Activated CD8-positive, alpha-beta memory T cell treated with anti-CD3 and anti-CD28 coated beads for 36 hours (primary cell): Measurements from ENCODE around the gene MRPL50. TPM values are rescaled to one million over a fixed set of nuclear protein-coding genes. Genes with fewer than 3 reads are reported as not detected.
"Not testable (repeated sequence)": the region's sequence is repeated elsewhere in the genome, so short reads cannot be mapped to it uniquely, and the experiment has no call there.

Experiments
- CTCF ChIA-PET: fragments of 350-600 bp; sonication (Branson Sonifier 250); formaldehyde crosslinking; loops from one replicate; lab custom pipeline; 2021; ENCODE audit warnings: antibody characterized with exemption; lab: Charles Lee
- POLR2A ChIA-PET: fragments of 350-600 bp; sonication (Branson Sonifier 250); formaldehyde crosslinking; loops from one replicate; lab custom pipeline; 2021; ENCODE audit warnings: antibody characterized with exemption; lab: Charles Lee
- total RNA-seq, 2 experiments: library from RNA; stranded (reverse); gene quantifications; one replicate each; pipeline ENCODE4 v1.2.3, GENCODE V29; 2021

Gene MRPL50
- total RNA-seq, 2 experiments from 2014 or later = 16.7 to 17.4 TPM

DNA sequence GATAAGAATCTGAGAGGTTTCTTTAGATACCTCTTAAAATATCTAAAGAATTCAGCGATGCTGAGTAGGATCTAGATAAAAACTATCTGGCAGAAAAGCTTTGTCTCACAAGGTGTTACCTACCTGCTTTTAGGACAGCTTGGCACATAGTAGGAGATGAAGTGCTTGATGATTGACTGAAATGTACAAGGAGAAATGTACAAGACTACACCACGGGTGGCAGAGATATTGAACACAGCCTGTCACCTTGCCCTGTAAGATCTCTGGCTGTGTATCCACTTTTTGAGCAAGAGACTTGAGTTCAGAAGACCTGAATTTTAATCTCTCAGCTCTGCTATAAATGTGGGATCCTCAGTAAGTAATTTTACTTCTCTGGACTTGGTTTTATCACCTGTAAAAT is 21.4 kb upstream of the MRPL50 start:
- POLR2A ChIA-PET = no interaction called here
- CTCF ChIA-PET = no interaction called here

DNA sequence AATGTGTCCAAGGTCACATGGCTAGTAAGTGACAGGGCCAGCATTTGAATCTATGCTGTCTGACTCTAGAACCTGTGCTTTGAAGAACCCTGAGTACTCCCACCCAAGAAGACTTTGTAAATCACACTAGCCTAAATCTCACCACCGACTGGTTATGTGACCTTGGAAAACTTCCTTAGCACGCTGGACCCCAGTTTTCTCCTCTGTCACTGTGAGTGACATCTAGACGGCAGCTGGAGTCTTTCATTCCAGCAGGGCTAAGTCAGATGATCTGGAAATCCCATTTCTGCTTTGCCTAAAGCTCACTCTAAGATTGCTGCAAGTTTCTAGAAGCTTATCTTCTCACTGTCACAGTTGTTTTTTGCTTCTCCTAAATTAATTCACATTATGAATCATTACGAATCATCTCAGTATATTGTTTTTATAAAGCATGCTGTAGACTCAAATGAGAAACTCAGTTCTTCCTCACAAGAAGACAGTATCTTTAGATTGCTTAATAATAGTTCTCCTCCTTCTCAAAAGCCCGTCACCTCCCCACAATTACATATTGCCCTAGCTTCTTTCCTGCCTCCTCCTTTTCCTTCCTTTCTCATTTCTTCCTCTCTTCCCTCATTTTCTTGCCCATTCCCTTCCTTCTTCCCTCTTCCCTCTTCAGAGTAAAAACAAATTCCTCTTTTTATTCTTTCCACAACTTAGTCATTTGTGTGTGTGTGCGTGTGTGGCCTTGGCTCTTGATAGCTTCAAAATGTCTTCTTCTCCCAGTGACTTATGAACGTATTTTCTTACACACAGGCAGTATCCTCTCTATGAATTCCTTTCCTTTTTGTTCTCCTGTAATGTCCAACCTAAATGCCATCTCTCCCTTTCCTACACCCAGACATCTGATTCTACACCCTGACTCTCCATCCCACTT is 20.4 kb upstream of the MRPL50 start:
- CTCF ChIA-PET = no interaction called here
- POLR2A ChIA-PET = no interaction called here

DNA sequence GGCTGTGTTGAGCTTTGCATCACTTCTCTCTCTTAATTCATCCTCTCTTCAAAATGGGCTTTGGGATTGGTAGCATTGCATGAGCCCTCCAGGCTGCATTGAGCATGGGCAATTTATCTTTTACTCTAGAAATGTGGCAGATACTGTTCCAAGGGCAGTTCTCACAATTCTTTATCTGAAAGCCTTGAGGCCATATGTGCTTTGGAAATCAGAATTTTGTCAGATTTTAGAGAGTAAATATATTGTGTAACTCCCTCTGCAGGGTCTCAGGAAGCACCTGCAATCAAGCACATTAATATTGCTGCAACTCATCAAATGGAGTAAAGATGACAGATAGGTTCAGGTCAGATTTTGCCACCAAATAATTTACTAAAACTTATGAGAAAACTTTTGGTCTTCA is 19.6 kb upstream of the MRPL50 start:
- ChIA-PET CTCF (no interaction called here), POLR2A (no interaction called here)

DNA sequence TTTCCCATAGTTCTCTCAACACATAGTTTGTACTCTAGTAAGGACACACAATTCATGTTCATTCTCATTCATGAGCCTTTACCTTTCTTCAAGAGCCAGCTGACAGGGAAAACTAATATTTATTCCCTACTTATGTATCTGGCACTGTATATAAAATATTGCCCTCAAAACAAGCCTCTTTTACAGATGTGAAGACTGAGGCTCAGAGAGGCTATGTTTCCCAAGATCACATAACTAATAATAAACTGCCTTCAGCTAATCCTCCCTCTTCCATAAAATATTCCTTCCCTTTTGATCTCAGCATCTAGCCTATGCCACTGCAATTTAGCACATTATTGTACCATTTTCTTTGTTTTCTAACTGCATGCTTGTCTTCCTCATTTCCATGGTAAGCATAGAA is 19.0 kb upstream of the MRPL50 start:
- ChIA-PET CTCF (no interaction called here), POLR2A (no interaction called here)

DNA sequence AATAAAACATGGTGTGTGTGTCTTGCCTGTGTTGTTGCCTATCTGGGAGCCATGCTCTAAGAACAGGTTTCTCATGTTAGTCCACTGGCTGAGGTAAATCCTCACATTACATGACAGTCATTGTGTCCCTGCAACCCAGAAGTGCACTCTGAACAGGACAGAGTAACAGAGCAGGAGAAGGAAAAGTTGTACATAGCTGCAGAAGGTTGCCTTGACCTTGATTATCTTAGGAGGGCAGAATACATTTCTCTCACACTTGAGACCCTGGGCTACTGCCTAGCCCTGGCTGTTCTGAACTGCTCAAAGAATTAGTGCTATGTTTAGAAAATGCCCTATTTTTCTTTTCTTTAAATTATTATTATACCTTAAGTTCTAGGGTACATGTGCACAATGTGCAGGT is 17.2 kb upstream of the MRPL50 start:
- ChIA-PET POLR2A (no interaction called here), CTCF (no interaction called here)

DNA sequence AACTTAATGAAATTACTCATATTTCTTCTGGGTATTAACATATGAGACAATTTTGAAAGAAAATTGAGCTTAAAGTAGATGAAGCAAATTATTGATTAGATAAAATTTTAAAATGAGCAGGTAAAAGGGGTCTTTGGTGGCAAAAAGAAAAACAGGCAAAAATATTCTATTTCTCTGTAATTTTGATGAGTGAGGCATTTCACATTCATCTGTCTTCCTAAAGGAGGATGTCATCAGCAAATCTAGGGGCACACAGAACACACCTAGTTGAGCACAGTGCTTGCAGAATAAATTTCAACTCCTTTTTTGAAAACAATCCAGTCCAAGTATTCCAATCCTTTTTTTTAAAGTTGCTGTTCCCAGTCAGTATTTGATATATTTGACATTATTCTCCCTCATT is 16.4 kb upstream of the MRPL50 start:
- POLR2A ChIA-PET = no interaction called here
- CTCF ChIA-PET = no interaction called here

DNA sequence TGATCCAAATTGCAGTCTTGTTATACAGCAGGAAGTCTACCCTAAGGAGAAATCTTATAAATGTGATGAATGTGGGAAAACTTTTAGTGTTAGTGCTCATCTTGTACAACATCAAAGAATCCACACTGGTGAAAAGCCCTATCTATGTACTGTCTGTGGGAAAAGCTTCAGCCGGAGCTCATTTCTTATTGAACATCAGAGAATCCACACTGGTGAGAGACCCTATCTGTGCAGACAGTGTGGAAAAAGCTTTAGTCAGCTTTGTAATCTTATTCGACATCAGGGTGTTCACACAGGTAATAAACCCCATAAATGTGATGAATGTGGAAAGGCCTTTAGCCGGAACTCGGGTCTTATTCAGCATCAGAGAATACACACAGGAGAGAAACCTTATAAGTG is 10.7 kb upstream of the MRPL50 start:
- ChIA-PET CTCF (no interaction called here), POLR2A (interaction anchor here (0.7 to 1.5 kb wide), 2 partner anchors 10 to 89 kb away, joined by 3 to 4 read pairs; partner anchors contain the start of genes MRPL50 and ZNF189)

DNA sequence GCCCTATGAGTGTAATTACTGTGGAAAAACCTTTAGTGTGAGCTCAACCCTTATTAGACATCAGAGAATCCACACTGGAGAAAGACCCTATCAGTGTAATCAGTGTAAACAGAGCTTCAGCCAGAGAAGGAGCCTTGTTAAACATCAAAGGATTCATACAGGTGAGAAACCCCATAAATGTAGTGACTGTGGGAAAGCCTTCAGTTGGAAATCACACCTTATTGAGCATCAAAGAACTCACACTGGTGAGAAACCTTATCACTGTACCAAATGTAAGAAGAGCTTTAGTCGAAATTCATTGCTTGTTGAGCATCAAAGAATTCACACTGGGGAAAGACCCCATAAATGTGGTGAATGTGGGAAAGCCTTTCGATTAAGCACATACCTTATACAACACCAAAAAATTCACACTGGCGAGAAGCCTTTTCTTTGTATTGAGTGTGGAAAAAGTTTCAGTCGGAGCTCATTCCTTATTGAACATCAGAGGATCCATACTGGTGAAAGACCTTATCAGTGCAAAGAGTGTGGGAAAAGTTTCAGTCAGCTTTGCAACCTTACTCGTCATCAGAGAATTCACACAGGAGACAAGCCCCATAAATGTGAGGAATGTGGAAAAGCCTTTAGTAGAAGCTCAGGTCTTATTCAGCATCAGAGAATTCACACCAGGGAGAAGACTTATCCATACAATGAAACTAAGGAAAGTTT is 10.1 kb upstream of the MRPL50 start:
- ChIA-PET CTCF (no interaction called here), POLR2A (interaction anchor here (1.5 kb wide), 1 partner anchor 9 kb away, joined by 4 read pairs; the partner anchor contains the start of genes MRPL50 and ZNF189)

DNA sequence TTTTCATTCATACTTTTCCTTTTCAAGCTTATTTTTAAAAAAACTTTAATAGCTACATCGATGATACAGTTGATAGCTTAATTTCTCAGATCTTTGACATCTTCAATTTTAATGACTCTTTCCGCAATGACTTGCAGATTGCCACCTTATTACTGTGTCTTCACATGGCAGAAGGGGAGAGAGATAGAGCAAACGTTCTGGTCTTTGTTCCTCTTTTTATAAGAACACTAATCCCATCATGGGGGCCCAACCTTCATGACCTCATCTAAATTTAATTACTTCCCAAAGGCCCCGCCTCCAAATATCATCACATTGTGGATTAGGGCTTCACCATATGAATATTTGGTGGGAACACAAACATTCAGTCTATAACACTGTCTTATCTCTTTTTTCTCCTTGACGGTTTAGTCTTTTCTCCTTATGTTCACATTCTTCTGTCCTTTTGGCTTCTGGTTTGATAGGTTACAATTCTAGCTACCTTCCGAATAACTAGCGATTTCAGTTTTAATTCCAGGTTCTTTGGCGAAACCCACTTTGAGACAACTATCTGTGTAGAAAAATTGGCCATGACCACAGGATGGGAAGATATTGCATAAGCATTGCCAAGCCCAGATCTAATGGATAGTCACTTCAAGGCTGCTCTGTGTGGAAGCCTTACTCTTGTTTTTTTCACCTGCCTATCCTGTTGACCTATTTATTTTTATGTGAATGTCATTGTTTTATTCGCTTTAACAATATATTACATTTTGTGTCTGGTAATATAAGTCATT is 5.3 kb upstream of the MRPL50 start:
- ChIA-PET POLR2A (no interaction called here), CTCF (interaction anchor here (0.6 kb wide), 1 partner anchor 974 kb away, joined by 3 read pairs; no protein-coding TSS in a partner anchor)

DNA sequence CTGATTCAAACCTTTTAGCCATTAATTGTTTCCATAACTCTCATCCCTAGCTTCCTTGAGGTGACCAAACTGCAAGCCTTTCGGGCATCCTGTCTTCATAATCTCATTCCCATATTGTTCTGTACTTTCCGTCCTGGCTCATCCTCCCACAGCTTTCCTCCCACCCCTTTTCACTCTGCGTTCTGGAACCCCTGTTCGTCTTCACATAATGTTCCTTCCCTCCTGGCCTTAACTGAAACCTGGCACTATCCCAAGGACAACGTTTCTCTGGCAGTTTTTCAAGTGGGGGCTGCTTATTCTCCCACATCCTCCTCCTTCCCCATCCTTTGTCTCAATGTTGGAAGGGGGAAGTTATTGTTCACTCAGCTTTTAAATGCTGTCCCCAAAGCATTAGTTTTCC is 1.7 kb upstream of the MRPL50 start:
- CTCF ChIA-PET = no interaction called here
- POLR2A ChIA-PET = interaction anchor here (1.6 kb wide), 1 partner anchor 8 kb away, joined by 4 read pairs; no protein-coding TSS in a partner anchor

DNA sequence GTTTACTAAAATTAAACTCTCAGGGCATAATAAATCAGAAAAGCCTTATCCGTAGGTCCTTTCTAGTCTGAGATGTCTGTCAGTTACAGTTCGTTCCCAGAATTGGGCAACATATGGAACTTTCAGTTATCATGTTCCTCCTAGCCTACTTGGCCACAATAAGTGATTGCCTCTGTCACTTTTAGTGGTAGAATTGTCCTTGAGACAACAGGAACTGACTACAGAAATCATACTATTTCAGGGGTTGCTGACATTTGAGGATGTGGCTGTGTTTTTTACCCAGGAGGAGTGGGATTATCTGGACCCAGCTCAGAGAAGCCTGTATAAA is 1.2 kb upstream of the MRPL50 start:
- CTCF ChIA-PET = no interaction called here
- POLR2A ChIA-PET = interaction anchor here (1.5 to 1.6 kb wide), 2 partner anchors 9 to 134 kb away, joined by 4 read pairs; partner anchors contain the start of gene RNF20

DNA sequence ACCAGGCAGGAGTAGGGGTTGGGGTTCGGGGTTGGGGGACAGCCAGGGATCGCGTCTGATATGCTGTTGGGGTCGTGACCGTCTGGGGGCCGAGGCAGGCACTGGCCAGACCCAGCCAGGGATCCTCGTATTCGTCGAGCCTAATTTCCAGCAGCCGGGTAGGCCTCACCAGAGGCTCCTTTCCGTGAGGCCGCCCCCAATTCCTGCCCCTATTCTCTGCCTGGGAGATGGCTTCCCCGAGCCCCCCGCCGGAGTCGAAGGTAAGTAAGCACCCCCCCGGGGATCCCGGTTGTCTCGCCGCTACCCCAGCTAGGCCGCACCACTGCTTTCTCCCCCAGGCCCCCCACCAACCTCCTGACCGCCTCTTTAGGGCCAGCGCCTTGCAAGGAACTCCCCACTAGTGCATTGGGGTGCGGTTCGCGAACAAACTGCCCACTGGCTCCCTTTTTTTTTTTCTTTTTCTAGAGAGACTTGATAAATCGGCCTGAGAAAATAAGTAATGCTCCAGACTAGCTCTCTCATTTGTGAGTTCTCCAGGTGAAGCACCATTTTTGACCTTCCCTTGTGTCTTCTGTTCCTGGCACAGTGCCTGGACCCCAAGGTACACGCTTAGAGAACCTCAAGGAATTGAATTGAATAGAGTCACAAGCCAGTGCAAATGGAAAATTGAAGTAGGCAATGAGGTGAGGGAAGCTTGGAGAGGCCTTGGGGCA is 668 bp upstream of the MRPL50 start:
- POLR2A ChIA-PET = interaction anchor here (1.5 to 1.6 kb wide), 2 partner anchors 9 to 134 kb away, joined by 4 read pairs; partner anchors contain the start of gene RNF20
- CTCF ChIA-PET = interaction anchor here (1.0 kb wide), 1 partner anchor 134 kb away, joined by 4 read pairs; the partner anchor contains the start of gene RNF20

DNA sequence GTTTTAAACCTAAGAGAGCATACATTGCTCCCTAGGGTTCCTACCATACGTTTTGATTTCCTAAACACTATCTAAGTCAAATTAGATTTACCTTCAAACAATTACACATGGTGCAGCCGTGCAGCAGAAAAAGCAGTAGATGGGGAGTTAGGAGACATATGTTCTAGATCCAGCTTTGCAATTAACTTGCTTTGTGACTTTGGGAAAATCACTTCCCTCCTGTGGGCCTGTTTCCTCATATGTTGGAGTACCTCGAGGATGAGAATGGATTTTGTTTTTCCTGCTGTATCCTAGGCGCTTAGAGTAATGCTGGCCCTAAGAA is 711 bp downstream of the MRPL50 start:
- CTCF ChIA-PET = no interaction called here
- POLR2A ChIA-PET = no interaction called here

DNA sequence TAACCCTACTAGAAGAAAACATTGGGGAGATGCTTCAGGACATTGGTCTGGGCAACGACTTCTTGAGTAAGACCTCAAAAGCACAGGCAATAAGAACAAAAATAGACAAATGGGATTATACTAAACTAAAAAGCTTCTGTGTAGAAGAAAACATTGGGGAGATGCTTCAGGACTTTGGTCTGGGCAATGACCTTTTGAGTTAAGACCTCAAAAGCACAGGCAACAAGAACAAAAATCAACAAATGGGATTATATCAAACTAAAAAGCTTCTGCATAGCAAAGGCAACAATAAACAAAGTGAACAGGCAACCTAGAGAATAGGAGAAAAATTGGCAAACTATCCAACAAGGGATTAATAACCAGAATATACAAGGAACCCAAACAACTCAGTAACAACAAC is 3.7 kb downstream of the MRPL50 start:
- ChIA-PET CTCF (no interaction called here), POLR2A (no interaction called here)

DNA sequence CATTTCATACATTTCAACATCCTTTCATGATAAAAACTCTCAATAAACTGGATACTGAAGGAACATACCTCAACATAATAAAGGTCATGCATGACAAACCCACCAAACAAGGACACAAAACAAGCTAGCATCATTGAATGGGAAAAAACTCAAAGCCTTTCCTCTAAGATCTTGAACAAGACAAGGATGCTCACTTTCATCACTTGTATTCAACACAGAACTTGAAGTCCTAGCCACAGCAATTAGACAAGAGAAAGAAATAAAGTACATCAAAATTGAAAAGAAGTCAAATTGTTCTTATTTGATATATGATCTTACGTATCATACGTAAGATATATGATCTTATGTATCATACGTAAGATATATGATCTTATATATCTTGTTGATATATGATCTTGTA is 5.3 kb downstream of the MRPL50 start:
- ChIA-PET CTCF (no interaction called here), POLR2A (no interaction called here)

DNA sequence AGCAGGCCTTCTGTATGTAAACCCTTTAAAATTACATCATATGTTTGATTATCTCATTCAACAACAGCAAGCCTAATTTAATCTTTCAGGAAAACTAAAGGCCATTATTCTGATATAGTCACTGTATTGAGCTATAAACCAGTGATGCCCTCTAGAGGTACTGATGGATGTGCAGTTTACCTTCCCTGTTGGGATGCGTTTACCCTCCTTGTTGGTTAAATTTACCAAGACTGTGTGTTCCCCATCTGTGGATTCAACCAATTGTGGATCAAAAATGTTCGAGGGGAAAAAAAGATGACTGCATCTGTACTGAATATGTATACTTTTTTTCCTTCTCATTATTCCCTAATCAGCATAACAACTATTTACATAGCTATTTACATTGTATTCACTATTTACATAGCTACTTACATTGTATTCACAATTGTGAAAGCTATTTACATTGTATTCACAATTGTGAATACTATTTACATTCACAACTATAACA is 9.9 kb downstream of the MRPL50 start:
- CTCF ChIA-PET = no interaction called here

DNA sequence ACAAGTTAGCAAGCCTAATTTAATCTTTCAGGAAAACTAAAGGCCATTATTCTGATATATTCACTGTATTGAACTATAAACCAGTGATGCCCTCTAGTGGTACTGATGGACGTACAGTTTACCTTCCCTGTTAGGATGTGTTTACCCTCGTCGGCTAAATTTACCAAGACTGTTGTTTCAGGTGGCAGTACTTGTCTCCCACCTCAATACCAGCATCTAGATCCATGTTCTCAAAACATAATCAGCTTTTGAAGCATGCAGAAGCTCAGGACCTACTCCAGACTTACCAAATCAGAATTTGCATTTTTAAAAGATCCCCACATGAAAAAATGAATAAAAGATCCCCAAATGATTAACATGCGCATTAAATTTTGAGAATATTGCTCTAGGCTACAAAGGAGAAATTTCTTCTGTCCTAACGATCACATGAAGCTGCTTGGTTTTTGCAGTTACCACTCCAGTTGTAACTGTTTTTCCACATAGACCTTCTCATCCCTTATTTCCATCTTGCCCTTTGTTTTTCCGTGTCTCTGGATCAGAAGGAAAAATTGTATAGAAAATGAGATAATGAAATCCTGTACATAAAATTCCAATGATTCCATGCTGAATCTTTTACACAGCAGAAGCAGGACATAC is 10.4 kb downstream of the MRPL50 start:
- ChIA-PET POLR2A (interaction anchor here (0.7 kb wide), 1 partner anchor 8 kb away, joined by 4 read pairs; no protein-coding TSS in a partner anchor), CTCF (no interaction called here)

More for the DNA sequence above, 9.9 kb downstream of the MRPL50 start:
- POLR2A ChIA-PET = interaction anchor here (0.7 kb wide), 1 partner anchor 8 kb away, joined by 4 read pairs; no protein-coding TSS in a partner anchor

DNA sequence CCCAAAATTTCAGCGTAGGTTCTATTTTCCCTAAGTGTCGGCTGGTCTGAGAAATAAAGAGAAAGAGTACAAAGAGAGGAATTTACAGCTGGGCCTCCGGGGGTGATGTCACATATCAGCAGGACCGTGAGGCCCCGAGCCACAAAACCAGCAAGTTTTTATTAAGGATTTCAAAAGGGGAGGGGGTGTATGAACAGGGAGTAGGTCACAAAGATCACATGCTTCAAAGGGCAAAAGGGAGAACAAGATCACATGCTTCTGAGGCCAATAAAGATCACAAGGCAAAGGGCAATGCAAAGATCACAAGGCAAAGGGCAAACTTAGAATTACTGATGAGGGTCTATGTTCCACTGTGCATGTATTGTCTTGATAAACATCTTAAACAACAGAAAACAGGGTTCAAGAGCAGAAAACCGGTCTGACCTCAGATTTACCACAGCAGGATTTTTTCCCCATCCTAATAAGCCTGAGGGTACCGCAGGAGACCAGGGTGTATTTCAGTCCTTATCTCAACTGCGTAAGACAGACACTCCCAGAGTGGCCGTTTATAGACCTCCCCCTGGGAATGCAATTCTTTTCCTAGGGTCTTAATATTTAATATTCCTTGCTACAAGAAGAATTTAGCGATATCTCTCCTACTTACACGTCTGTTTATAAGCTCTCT is 13.4 kb downstream of the MRPL50 start, which contains the start of gene BAAT:
TSS of gene BAAT (minus strand) at position 134 of the 664 bp plus-strand sequence. CDS start 13,602 bp downstream, outside the sequence.
- POLR2A ChIA-PET, CTCF ChIA-PET: not testable (repeated sequence)
